HG03039 (cell line): ENCODE measurements around the gene A2M.

Experiments used
- ATAC-seq: cut with Tn5 transposase; IDR thresholded peaks from one replicate; pipeline ENCODE4 v1.9.1; 2021; ENCODE audit warnings: mild to moderate bottlenecking, moderate library complexity; ENCODE audit not compliant: unreplicated experiment

Gene A2M

GRCh38 chr12:9122091-9122609, 6.4 kb upstream of the A2M start:
- ATAC-seq: no peak

GRCh38 chr12:9120487-9121184, 4.9 kb upstream of the A2M start:
- ATAC-seq: no peak

GRCh38 chr12:9118158-9118557, 2.4 kb upstream of the A2M start:
- no peak for ATAC-seq

DNA sequence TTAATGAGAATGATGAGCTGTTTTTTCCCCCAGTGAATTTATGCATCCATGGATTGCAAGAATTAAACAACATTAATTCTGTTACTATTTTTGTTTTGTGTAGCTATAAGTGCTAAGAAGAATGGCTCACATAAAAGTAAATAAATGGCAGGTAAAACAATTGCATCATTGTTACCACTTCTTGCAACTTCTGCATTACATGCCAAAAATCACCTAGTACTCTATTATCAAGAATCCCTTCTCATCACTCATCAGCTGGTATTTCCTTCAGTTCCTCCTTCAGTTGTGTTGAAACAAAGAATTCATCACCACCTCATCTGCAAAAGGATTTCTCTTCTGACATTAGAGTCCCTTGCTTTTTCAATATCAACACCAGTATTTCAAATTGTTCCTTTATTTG, 773 bp downstream of the A2M start:
- ATAC-seq: no peak

DNA sequence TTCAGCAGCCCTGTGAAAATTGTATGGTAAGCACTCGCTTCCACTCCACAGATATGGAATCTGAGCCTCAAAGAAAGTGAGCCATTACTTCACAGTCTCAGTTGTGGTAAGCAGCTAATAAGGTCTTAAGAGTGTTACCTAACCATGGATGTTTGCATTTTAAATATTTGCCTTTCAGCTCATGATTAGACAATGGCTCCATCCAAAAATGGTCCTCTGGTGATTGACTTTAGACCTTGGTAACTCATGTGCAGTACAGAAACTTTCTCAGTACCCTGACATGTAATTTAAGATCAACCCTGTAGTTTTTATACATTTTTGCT, 1.8 kb downstream of the A2M start:
- ATAC-seq: no peak

- no peak for ATAC-seq
Measured at GRCh38 chr12:9113296-9113986, 2.3 kb downstream of the A2M start.

DNA sequence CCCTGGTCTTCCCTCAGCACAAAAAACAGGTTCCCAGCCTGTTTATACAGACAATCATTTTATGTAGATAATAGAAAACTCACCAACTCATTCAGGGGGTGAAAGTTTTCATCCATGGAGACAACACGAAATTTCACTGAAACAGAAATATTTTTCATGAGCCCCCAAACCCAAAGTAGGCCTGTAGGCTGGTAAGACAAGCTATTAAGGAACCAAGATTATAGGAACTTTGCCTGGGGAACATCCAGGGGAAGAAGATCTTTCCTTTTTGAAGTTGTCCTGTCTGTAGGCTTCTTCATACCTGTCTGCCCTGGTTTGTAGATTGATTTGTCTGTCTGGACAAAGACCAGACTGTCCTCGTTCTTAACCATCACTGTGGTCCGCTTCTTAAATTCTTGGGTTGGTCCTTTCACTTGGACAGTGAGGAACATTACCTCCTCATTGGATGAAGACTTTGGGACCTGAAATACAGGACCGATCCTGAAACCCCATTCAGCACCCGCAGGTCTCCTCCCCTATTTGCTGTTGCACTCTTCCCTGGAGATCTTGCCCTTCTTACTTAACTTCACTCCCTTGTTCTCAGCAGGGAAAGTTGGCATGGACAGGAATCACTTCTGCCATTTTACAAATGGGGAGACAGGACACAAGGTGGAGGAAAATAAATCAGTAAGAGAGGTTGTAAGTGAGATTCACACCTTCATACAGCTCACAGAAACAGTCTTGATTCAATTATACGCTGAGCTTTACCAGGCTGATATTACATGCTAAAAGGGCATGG, 3.5 kb downstream of the A2M start:
- ATAC-seq: no peak

- ATAC-seq: no peak
Measured at GRCh38 chr12:9111525-9111924, 4.2 kb downstream of the A2M start.

- no peak for ATAC-seq
Measured at GRCh38 chr12:9109737-9110491, 5.8 kb downstream of the A2M start.

- no peak for ATAC-seq
Measured at GRCh38 chr12:9109213-9109522, 6.6 kb downstream of the A2M start.

GRCh38 chr12:9108504-9109212, 7.1 kb downstream of the A2M start:
- ATAC-seq: no peak

GRCh38 chr12:9107542-9107873, 8.2 kb downstream of the A2M start:
- ATAC-seq: no peak

GRCh38 chr12:9106610-9107541, 8.8 kb downstream of the A2M start:
- ATAC-seq: no peak

DNA sequence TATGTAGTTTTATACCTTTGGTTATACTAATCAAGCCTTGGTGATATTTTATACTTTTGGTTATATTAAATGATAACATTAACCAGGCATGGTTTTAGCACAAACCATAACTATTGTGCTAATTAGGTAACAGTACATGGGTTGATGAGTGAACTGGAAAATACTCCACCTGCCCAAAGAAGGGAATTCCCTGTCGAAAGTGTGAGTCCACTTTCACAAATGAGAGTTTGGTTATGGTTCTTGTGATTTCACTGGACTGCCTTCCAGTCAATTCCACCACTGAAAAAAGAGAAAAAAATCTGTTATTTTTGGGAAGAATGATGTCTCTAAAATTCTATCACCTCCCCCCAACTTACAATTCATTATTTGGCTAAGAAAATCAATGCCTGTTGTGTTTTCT, 9.7 kb downstream of the A2M start:
- ATAC-seq: no peak

- no peak for ATAC-seq
Measured at GRCh38 chr12:9104767-9105423, 10.8 kb downstream of the A2M start.

- ATAC-seq: no peak
Measured at GRCh38 chr12:9104087-9104486, 11.6 kb downstream of the A2M start.

GRCh38 chr12:9103050-9103849, 12.5 kb downstream of the A2M start:
- no peak for ATAC-seq

GRCh38 chr12:9101018-9101687, 14.6 kb downstream of the A2M start:
- no peak for ATAC-seq
